Stomach (tissue), 4 donors: ENCODE data around the gene YARS1.
A peak's percentile ranks its signal among the peaks of the same experiment; 100 is the strongest.

Source experiments
- POLR2A ChIP-seq, 4 donors: fragments of 450-650 bp; IDR thresholded peaks; one replicate each; pipeline ENCODE4 v1.6.1; 2016; ENCODE audit warnings: antibody characterized with exemption in 4 of 4, control low read depth in 2 of 4, mild to moderate bottlenecking in 1 of 4, moderate library complexity in 1 of 4
- POLR2AphosphoS5 ChIP-seq, 3 donors: sonication (generic); formaldehyde crosslinking; IDR thresholded peaks; one replicate each; pipeline ENCODE4 v1.6.1; 2016; ENCODE audit warnings: antibody characterized with exemption in 3 of 3

DNA sequence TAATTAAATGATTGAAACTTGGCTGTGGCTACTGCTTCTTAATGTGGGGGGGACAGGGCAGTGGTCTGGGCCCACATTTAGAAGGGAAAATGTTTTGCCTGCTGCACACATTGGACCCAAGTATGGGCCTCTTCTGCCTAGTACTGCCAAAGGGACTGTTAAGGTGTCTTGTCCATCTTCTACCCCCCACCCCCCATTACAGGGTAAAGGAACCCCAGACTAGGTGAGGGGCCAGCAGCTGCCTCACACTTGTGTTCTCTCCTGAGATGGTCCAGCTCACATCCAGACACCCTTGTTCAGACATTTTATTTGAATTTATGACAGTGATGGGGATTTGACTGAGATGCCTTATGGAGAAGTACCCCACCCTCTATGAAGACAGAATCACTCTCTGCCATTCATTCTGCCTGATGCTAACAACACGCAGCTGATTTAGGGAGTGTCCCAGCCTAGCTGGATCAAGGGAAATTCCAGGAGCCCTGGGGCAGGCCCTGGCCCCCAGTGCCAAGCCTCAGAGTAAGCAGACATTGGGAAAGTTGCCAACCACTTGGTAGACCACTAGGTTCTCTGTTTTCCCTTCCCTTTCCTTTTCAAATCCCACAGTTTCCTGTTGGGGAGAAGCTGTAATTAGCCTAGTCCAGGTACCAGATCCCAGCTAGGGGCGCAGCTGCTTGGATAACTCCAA, 42.1 kb downstream of the YARS1 start:
- TF ChIP-seq POLR2A (IDR thresholded peaks at IDR 0.05): no peak
- peak in 1 of 3 donors; percentile 10 for TF ChIP-seq POLR2AphosphoS5 (IDR thresholded peaks at IDR 0.05)
